Brain pericyte (primary cell): ENCODE measurements around the gene C1QTNF5.

Experiments used
- DNase-seq: peaks from one replicate; pipeline ENCODE4 v3.0.0-alpha.2; 2012; ENCODE audit warnings: low read depth, low spot score

The C1QTNF5 gene

DNA sequence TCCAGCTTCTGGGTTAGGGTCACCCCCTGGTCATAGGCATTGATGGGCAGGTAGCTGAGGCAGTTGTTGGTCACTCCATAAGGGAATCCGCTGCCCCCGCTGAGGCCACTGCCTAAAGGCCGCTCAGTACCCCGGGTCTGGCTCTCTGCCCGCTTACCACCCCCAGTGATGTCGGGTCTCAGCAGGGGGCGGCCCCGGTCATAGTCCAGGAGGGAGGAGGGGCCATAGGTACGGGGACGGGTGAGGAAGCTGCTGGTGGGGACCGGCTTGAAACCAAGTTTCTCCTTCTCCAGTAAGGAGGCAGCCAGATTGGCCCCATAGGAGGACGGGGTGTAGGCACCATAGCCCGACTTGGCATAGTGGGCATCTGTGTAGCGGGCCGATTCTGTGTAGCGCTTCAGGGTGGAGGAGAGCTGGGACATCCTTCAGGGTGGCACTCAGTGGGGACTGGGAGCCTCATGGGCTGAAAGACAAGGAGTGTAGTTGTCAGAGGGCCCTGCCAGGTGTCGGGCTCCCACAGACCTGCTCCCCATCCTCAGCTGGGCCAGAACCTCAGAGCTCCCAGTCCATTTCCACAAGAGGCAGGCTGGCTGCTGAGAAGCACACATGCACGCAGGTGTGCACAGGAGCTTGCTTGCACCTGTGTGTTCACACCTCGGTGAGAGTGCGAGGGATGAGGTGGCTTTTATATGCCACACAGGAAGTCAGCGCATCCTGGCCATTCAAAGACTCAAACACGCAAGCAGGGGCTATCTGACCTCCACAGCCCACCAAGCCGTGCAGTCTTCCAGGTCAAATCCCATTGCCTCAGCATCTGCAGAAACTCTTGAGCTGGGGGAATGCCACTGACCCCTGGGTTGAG lies 32.6 kb upstream of the C1QTNF5 start:
- no peak for DNase-seq

DNA sequence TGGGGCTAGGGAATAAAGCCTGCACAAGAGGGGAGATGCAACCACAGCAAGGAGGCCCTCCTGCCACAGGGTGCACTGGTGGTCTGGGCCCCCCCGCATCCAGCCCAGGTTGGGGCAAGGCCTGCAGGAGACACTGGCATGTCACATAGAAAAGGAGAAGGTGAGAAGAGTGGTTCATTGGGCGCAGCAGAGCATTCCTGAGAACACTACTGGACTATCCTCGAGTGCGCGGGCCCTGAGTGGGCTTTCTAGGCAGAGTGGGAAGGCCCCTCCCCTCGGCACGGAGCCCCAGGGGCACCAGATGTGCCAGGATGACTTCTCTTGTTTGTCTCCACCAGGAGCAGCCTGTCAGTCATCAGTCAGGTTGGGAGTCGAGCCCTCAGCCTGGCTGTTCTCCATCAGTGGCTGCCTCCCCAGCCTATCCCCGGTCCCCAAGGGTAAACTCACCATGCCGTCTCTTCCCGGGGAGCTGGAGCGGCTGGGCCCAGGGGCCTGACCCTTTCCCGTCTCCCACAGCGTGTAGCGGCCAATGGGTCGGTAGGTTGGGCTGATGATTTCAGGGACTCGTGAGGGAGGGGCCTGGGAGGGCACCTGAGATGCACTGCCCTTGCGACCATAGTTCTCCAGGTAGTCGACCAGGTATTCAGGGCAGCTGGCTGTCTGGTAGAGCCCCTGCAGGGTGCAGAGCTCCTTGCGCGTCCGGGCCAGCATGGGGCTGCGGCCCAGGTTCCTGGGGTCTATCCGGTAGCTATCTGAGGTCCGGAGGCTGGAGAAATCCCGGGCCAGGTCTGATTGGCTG lies 31.8 kb upstream of the C1QTNF5 start:
- DNase-seq, result no peak

DNA sequence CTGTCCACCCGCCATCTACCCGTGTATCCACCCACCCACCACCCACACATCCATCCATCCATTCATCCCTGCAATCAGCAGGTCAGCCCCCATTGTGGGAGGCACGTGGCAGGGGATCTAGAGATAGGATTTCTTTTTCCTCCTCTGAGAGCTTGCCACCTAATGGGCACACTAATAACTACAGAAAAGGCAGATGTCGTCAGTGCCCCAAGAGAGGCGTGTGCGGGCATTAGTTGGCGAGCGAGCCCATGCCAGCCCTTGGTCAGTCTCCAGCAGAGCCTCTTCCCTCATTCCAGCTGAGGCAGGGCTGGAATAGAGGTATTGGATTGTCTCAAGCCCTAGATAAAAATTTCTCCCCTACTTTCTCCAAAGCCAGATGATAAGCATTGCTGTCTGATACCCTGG lies 31.1 kb upstream of the C1QTNF5 start:
- no peak for DNase-seq

DNA sequence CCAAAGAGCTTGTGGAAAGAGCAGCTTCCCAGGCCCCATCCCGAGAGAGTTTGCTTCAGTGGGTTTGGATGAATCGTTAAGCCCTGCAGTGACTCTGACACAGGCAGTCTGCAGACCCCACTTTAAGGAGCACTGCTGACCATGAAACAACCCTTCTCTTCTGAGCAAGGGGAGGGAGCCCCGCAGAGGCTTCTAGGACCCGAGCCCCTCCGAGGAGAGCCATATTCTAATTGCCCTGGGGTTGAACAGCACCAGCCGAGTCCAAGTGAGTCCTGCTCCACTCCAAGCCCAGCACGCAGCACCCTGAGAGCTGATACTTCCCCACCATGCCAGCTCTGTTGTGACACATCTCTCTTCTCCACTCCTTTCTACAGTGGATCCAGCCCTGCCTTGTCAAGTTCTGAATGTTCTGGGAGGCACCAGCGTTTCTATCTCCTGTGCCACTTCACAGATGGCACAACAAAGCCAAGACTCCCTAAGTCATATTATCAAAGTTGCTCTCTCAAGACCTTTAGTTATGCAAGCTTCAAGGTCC lies 30.5 kb upstream of the C1QTNF5 start:
- DNase-seq, result no peak

DNA sequence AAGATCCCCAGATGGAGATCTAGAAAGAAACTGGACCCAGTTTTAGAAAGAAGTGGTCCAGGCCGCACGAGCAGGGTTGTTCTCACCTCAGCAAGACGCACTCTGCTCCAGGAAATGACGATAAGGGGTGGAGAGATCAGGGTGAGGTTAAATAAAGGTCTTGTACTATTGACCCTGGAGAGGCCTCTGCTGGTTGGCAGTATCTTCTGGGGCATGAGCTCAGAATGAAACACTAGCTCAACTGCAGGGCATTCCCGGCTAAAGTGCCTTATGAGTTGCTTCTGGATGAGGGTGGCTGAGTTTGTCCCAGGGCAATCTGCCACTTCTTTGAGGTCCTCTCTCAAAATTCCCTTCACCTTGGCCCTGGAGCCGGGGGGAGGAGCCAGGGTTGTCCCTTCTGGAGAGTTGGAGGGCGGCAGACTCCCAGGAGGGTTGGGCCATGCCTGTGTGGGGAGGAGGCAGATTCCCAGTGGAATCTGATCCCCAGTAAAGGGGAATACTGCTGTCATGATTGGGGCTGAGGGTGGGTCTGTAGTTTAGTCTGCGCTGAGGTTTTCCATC lies 29.9 kb upstream of the C1QTNF5 start:
- DNase-seq, result no peak

DNA sequence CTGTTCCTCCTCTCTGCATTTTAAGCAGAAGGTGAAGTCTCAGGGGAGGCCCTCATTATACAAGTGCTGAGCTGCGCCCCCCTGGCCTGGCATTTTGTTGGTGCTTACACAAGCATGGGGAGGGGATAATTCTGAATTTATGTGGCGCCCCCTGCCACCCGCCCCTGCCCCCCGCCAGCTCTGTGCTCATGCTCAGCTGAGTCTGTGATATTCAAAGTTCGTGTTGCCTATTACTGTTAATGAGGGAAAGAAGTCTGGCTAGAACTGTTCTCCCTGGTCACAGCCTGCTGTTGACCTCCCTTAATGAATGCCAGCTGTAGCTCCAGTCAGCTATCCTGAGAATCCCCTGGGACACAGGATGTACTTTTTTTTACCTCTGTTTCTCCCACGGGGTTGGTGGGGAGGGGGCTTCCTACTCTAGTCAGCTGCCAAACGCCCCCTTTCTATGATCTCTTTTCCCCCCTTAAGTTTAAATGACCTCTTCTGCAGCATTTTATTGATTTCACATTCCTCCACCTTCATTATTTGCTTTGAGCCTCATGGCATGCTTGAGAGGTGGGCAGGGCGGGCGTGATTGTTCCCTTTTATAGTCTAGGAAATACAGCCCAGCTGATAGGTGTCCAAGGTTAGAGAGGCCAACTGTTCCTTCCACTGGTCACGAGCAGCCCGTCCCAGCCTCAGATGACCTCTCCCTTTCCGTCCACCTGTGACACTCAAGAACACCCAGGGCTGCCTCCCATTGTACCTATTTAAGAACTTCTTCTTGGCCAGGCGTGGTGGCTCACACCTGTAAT lies 28.6 kb upstream of the C1QTNF5 start:
- no peak for DNase-seq

DNA sequence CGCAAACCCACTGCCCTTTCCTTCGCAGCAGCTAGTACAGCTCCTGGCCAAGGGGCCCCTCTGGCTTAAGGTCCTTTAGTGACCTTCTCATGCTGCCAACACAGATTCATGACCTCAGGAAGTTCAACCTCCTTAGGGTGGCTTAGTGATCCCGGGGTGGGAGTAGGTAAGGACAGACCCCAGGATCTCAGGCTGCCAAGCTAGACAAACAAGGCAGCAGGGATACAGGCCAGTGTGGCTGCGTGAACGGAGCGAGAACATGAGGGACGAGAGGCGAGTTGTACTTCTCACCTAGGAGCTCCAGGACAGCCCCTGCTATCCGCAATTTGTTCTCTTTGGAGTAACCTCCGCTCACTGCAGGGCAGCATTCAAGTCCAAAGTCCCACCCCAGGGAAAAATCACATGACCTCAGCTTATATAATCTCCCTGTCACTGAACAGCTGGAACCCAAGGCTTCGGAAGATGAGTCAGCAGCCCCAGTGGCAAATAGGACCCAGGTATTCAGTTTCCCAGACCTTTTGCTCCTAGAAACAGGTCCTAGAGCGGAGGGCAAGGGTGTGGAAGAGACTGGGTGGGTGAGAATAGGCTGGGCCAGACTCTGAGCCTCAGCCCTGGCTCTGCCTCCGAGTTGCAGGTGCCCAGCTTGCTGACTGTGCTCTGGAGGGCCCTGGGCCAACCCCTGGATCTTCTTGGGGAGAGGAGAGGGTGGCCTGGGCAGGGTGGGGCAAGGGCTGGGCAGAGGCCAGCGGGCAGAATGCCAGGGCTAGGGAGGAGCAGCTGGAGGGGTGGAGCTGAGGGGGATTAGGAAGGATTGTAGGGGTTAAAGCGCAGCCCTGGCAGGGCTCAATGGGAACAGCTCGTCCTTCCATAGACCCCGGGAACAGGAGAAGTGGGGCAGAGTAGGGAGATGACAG lies 27.7 kb upstream of the C1QTNF5 start:
- DNase-seq, result no peak

DNA sequence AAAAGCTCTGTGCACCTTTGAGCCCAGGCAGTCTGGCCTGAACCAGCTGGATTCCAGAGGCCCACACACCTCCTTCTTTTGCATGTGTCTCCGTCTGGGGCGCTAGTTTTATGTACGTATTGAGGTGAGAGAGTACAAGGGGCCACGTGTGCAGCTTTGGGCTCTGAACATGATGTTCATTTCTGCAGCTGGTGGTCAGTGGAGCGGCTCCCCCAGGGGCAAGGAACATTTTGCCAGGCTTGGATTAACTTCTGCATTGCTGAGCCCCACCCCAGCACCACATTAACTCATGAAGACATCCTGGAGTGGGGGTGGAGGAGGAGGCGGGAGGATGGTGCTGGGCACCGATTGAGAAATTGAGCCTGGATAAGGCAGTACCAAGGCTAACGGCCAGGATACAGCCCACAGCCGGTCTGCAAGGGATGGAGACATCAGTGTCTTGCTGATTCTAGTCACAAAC lies 27.0 kb upstream of the C1QTNF5 start:
- DNase-seq, result no peak

DNA sequence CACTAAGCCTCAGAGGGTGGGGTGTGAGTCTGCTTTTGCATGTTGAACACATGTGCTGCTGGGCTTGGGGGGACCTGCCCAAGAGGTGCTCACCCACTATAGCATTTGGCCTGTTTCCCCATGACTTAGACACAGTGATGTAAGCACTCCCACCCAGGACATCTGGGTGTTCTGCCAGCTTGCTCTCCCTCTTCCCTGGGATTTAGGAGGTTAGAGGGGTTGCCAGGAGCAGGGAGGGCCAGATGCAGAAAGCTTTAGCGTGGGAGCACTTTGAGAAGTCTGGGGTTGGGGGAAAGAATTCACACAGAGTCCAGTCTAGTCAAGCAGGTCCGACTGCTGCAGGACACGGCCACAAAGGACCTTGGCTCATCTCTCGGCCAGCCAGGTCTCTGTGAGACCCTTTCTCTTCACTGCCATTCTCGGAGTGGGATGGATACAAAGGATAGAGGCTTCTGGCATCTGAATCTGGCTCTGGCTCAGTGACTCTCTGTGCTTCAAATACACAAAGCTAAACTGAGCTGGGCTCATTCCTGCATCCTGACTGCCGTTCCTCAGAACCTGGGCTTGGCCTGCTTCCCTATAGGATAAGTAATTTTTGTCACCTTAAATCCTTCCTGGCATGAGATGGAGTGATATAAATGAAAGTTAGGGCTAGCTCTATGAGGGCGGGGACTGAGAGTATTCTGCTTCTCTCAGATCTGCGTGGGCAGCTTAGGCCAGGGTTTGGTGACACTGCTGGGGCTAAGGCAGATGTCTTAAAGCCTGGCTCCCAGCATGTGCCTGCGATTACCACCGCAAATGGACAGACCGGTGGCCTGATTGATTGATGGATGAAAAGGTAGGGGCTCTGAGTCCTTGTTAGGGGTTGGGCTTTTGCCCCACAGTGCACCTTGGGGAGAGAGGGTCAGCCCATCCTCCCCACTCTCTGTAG lies 26.3 kb upstream of the C1QTNF5 start:
- DNase-seq, result no peak

DNA sequence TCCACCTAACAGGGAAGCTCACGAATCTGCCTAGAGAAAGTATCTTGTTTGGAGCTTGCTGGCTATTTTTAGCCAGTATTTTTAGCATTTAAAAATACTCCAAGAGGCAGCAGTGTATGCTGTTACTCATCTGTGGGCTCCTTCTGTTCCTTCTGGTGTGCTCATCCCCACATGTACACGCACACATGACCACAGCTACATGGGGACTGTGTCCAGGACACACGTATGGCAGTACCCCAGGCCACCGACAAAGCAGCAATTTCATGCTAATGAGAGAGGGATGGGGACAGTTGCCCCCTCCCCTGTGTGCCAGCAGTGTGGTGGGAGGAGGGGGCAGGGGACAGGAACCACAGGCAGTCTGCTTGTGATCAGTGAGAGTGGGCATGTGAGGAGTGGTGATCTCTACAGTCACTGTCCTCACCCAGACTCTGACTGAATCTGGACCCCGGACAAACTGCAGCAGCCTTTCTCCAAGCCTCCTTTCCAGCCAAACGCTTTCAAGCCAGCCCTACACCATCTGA lies 24.4 kb upstream of the C1QTNF5 start:
- DNase-seq, result no peak

DNA sequence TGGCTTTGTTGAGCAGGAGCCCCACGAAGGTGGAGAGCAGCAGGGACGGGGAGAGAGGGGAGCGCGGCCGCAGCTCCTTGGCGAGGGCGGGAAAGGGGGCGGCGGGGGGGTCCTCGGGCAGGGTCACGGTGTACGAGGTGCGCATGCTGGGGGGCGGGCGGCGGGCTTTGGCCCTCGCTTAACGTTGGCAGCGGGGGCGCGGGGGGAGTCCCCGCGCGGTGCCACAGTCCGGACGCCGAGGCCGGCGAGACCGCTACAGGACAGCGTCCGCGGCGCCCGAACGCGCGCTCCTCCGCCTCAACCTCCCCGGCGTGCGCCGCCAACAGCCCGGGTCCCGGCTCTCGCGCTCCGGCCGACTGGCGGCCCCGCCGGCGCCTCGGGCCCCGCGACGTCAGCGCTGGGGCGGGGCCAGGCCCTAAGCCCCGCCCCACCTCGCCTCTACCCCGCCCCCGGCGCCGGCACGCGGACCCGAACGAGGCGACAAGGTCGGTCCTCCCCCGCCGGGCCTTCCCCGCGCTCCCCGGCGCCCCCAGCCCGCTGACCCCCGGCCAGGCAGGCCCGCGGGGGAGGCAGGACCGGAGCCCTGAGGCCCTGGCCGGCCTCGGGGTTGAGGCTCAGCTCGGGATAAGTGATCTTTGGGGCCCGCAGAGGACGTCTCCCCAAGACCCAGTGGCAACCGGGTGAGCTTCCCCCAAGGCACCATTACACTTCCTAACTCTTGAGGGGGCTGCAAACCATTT lies 23.3 kb upstream of the C1QTNF5 start:
- DNase-seq, result no peak

DNA sequence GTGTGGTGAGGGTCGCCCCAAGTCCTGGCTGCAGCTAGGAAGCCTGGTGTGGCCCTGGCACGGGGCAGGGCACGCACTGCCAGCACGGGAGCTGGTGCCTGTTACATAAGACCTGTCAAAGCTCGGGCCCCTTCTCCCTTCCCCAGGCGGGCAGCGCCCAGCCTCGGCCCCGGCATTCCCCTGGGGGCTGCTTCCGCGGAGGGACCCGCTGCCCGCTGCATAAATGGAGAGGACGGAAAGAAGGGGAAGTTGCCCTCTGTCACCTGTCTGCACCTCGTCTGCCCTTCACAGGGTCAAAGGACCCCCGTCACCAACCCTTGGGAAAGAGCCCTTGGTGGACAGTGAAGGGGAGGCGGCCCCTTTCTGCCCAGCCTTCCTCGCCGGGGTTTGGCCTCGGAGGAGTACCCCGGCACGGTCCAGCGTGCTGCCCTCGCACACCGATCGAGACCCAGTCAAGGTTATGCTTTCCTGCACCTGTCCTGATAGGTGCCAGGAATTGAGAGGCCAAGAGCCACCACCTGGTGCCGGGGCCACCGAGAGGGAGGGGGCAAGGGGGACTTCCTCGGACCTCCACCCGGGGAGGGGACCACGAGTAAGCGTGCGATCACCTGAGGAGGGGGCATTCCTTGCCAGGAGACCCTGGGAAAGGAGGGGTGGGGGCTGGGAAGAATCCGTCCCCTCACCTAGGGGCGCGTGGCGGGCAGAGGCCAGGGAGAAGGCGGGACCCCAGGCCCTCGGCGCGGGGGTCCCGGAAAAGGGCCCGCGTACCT lies 22.6 kb upstream of the C1QTNF5 start:
- no peak for DNase-seq

DNA sequence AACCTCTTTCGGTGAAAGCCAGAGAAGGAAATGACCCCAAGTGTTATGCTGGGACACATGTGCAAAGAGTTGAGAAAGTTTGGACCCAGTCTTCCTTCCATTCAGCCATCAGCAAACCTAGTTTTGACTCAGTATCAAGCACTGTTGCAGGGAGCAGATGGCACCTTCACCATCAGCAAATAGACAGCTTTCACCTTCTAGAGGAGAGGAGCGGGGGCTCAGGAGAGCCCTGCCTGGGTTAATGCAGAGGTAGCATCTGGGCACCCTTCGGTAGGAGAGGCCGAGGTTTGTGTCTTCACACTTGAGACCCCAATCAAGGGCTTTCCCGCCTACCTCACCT lies 22.0 kb upstream of the C1QTNF5 start:
- DNase-seq, result no peak

DNA sequence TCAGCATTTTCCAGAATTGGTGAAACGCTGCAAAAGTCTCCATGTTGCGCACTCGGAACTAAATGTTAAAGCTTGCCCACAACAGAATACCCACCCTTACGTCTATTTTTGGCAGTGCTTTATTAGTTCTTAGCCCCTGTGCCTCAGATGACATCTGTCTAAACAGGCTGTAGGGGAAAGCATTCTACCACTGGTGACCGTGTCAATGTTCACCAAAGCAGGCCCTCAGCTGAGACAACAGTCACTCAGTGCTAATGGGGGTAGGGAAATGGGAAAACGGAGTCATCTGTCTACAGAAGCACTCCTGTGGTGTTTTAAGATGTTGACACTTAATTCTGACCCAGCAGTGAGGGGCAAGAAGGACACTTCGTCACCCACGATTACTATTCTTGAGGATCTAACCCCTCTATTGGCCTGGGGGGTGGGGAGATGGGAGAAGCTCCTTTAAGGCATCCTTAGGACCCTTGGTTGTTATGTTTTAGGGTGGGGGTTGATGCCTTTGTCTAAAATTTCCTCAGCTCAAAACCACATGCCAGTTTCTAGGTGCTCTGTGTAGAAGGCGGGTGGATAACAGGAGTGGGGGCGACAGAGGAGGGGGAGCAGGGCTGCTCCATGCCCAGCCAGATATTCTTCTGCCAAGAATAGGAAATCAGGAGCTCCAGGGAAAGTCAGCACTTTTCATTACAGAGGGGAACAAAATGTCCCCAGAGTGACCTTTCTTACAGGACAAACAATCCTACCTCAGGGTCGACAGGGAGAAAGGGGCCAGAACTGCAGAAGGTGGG lies 21.4 kb upstream of the C1QTNF5 start:
- DNase-seq, result no peak

DNA sequence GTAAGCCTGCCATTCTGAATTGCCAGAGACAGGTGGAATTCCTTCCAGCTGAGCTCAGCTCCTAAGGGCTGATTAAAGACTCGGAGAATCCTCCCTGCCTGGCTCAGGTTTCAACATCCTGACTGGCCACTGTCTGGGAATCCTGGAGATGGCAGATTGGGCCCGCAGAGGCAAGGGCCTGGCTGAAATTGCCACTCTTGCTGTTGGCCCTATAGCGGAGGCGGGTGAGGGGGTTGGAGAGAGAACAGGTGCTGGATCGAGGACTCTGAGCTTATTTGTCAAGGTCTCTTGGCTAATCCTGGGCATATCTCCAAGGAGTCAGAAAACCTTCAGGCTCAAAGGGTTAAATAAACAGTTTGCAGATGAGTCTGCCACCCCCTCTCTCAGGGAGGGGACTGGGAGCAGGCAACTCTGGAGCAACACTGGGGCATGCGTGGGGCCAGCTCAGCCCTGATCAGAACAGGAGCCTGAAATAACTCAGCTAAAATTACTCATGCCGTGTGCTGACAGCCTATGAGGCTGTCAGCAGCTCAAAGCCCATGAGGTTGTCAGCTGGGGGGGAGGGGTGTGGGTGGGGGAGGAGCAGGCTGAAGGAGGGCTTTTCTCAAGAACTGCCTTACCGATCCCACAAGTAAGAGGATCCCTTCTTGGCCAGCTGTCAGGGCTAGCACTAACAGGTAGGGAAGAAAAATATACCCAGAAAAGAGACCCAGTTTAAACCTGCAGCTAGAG lies 20.5 kb upstream of the C1QTNF5 start:
- DNase-seq, result no peak
